IgD-negative memory B cell (primary cell): ENCODE data around the gene SAMD13. TPM values are rescaled to one million over a fixed set of nuclear protein-coding genes. Genes with fewer than 3 reads are reported as not detected.

ENCODE experiments used
- H3K27ac Mint-ChIP-seq, 3 donors: one replicate each; pipeline ENCODE4 v1.8.0; 2020 to 2022; ENCODE audit warnings: mild to moderate bottlenecking in 3 of 3, mixed read lengths in 3 of 3, moderate library complexity in 1 of 3
- H3K27me3 Mint-ChIP-seq: one replicate; pipeline ENCODE4 v1.8.0; 2021; ENCODE audit warnings: mixed read lengths
- H3K36me3 Mint-ChIP-seq: one replicate; pipeline ENCODE4 v1.8.0; 2020; ENCODE audit warnings: mild to moderate bottlenecking, mixed read lengths
- H3K4me1 Mint-ChIP-seq, 3 donors: one replicate each; pipeline ENCODE4 v1.8.0; 2020 to 2022; ENCODE audit warnings: mixed read lengths in 3 of 3, mild to moderate bottlenecking in 1 of 3
- H3K4me3 Mint-ChIP-seq, 4 donors: one replicate each; pipeline ENCODE4 v1.8.0; 2020 to 2022; ENCODE audit warnings: mild to moderate bottlenecking in 4 of 4, mixed read lengths in 4 of 4, moderate library complexity in 3 of 4
- H3K9me3 Mint-ChIP-seq, 3 donors: one replicate each; pipeline ENCODE4 v1.8.0; 2020 to 2021; ENCODE audit warnings: mixed read lengths in 3 of 3, mild to moderate bottlenecking in 1 of 3
- polyA plus RNA-seq: library from polyadenylated mRNA; unstranded; fragments of 300-500 nt; fragmentation: Illumina TruSeq; gene quantifications from one replicate; pipeline ENCODE4 v1.2.3, GENCODE V29; 2021

Gene SAMD13
- polyA plus RNA-seq, 1 donor from 2014 or later, result not detected

DNA sequence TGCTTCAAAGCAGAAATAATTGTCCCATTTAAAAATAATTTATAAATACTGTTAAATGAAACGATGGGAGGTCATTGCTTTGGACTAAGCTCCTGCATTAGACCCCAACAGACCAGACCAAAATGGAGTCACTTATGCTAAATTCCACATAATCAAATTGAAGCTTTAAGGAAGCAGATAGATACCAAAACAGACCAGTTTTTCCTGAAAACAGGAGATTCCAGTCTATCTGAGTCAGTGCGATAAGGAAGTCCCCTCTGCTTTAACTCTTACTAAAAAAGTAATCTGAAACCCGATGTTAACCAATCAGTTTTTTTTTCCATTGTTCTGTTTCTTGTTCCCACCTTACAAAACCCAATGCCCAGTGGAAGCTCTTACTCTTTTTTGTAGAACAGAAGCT lies 80.6 kb downstream of the SAMD13 start:
- Mint-ChIP-seq H3K4me3 (no peak overlapping the region), H3K27me3 (no peaks in the 10 kb centered on the region)

DNA sequence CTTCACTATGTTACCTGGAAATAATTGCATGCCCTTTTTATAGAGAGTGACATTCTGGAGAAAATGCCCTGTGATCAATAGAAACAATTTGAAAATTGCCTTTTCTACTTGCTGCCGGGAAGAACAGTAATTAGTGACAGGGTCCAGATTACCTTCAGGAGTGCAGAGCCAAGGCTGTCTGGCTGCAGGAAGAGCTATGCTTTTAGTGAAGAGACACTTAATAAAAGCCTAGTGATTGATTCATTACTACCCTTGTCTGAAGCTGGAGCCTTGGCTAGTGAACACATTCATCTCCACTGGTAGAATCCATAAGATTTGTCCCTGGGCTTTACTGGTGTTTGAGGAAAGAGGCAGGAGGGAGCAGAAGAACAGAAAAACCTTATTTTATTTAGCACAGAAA lies 83.8 kb downstream of the SAMD13 start:
- no peaks in the 10 kb centered on the region for H3K27me3 Mint-ChIP-seq
- H3K4me3 Mint-ChIP-seq, result no peak overlapping the region
- H3K27ac Mint-ChIP-seq, result no peak overlapping the region
- H3K36me3 Mint-ChIP-seq, result peaks cover 1% of the 10 kb centered on the region
- H3K9me3 Mint-ChIP-seq, result no peaks in the 10 kb centered on the region
- H3K4me1 Mint-ChIP-seq, result peaks cover 0 to 5% (median 2%) of the 10 kb centered on the region in 3 donors

More for the DNA sequence above, 80.6 kb downstream of the SAMD13 start:
- Mint-ChIP-seq H3K36me3 (peaks cover 1% of the 10 kb centered on the region), H3K27ac (no peak overlapping the region), H3K9me3 (no peaks in the 10 kb centered on the region), H3K4me1 (no peaks in the 10 kb centered on the region)

DNA sequence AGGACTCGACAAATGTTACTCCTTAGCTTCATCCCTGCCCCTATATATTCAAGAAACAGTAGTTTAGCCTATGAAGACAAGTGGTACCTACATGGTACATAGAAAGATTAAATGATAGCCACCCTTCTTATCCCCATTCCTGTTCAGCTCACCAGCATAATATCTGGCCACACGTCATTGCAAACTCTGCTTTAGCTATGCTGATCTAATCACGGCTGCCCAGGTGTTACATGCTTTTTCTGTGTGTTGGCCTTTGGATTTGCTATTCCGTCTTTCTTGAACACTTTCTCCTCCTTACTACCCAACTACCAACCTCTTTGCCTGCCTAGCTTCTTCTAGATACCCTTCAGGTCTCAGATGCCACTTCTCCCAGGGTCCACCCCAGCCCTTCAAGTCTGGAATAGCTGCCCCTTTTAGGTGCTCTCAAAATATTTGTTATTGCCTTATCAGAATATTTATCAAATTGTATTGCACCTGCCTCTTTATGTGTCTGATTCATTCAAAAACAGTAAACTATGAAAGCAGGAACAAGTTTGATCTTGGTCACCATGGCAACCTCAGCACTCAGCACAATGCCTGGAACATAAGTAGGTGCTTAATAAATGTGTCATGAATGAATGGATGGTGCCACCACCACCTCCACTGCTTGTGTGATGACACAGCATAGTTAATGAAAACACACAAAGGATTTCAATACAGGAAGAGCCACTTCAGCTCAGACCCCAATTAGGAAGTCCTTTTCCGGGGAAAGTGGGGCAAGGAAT lies 85.4 kb downstream of the SAMD13 start:
- Mint-ChIP-seq H3K4me1 (peaks cover 0 to 5% (median 2%) of the 10 kb centered on the region in 3 donors), H3K9me3 (no peaks in the 10 kb centered on the region), H3K27ac (peak overlapping the region in 1 of 3 donors; percentile 80)

DNA sequence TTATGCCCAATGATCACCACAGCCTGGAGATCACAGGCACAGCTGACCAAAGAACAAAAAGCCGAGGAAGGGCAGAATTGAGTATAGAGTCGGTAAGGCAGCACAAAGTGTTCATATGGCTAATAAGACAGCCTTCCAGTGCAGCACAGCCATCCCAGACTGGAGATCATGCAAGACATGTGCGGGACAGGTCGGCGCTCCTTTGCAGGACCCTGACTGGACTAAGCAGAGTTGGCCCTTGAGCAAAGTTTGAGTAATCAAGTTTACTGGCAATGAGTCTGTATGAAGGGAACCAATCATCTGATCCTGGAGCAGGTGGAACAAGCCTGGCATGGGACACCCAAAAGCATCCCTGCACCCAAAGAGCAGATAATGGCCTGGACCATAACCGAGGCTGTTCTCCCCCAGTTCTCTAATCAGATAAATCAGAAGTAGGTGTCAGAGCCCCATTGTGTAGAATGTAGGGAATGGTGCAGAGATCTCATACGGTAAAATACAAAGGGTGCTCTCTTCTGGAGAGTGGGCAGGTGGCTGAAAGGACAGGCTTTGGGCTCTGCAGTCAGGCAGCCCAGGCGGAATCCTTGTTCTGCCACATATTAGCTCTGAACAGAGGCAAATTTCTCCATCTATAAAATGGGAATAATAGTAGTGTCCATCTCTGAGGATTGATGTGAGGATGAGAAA lies 86.1 kb downstream of the SAMD13 start:
- Mint-ChIP-seq H3K36me3 (peaks cover 1% of the 10 kb centered on the region), H3K9me3 (no peaks in the 10 kb centered on the region), H3K27me3 (no peaks in the 10 kb centered on the region), H3K4me1 (peaks cover 0 to 5% (median 2%) of the 10 kb centered on the region in 3 donors), H3K4me3 (no peak overlapping the region), H3K27ac (peak overlapping the region in 1 of 3 donors; percentile 80)

More for the DNA sequence above, 85.4 kb downstream of the SAMD13 start:
- Mint-ChIP-seq H3K36me3 (peaks cover 1% of the 10 kb centered on the region), H3K27me3 (no peaks in the 10 kb centered on the region), H3K4me3 (no peak overlapping the region)

DNA sequence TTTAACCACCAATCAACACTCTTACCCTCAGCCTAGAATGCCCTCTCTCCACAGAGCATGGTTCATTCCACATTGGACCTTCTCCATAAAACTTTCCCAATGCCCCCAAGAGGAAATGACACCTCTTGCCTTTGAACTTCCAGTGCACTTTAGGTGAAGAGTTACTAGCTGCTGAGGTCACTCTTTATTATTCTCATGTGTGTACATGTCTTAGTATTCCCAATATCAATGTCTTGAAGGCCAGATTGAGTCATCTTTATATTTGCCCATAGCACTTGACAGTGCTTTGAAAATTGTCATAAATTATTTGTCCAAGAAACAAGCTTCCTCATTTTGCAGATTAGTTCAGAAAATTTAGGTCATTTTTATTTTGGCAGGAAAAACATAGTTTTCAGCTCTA lies 88.7 kb downstream of the SAMD13 start:
- peaks cover 1% of the 10 kb centered on the region for H3K36me3 Mint-ChIP-seq
- H3K4me1 Mint-ChIP-seq, result peaks cover 0 to 5% (median 2%) of the 10 kb centered on the region in 3 donors
- no peak overlapping the region for H3K4me3 Mint-ChIP-seq
- H3K27ac Mint-ChIP-seq, result no peak overlapping the region
- H3K27me3 Mint-ChIP-seq, result no peaks in the 10 kb centered on the region
- H3K9me3 Mint-ChIP-seq, result no peaks in the 10 kb centered on the region

DNA sequence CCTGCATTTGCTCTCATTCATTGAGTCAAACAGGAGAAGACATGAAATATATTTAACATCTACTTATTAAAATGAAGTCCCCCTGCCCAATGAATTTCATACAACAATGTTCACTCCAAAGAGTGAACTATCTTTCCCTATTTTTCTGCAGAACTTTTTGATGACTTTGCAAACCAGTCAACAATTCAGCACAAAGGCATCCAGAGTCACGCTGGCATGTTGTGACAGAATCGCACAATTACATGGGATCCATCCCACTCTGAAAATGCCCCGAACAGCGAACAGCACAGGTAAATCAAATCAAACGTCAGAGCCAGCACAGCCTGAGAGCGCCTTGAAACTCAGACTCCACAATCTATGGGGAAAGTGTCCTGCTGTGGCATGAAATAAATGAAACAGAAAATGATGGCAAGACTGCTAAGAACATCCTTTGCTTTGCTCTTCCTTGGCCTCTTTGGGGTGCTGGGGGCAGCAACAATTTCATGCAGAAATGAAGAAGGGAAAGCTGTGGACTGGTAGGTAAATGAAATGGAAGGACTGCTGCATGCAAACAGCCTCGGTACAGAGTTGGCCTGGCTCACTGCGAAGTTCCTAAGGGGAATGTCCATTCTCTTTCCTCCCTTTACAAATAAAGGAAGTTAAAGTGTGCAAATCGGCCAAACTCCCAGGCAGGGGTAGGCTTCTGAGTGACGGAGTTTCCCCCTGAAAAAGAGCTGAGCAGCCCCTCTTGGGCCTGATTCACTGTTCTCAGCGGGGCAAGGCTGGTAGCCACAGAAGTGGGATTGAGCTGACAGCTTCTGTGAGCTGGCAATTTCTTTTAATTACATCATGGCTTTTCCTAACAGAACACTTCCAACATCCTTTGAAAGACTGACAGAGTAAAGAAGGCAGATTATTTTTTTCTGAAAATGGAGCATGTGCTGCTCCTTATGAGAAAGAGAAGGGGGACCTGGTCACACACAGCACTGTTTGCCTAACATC lies 97.0 kb downstream of the SAMD13 start, which contains the start of gene DNASE2B:
DNASE2B (plus strand) TSS at position 310 of the 981 bp plus-strand sequence; CDS start at position 391, 81 bp downstream.
- Mint-ChIP-seq H3K27ac (no peak within 1 kb of the TSS), H3K4me1 (no peaks in the 10 kb centered on the region), H3K27me3 (no peaks in the 10 kb centered on the region), H3K9me3 (no peaks in the 10 kb centered on the region), H3K36me3 (no peaks in the 10 kb centered on the region), H3K4me3 (no peak within 1 kb of the TSS)

Other genes with a start within 250 kb of the SAMD13 start
- 62.5 TPM for gene PRKACB, start 157.4 kb upstream of the SAMD13 start, polyA plus RNA-seq
- gene DNASE2B, start 96.8 kb downstream of the SAMD13 start, polyA plus RNA-seq, result not detected
- 55.2 TPM for gene RPF1, start 177.6 kb downstream of the SAMD13 start, polyA plus RNA-seq
- gene SPATA1, start 204.7 kb downstream of the SAMD13 start, polyA plus RNA-seq, result 0.15 TPM
- gene GNG5, start 204.9 kb downstream of the SAMD13 start, polyA plus RNA-seq, result 263 TPM